NCI-H2029 (cell line): ENCODE measurements around the gene MMP19.
"Not testable (repeated sequence)": the region's sequence is repeated elsewhere in the genome, so short reads cannot be mapped to it uniquely, and the experiment has no call there.

Experiments used
- DNase-seq: peaks from one replicate; lab custom pipeline; 2025; lab: John Stamatoyannopoulos, UW

Gene MMP19

GRCh38 chr12:55843431-55843830 is 695 bp upstream of the MMP19 start:
- DNase-seq: no peak

GRCh38 chr12:55840581-55841351 is 2.0 kb downstream of the MMP19 start:
- no peak for DNase-seq

- no peak for DNase-seq
Measured at GRCh38 chr12:55839345-55840140, 3.2 kb downstream of the MMP19 start.

GRCh38 chr12:55838361-55838760 is 4.4 kb downstream of the MMP19 start:
- no peak for DNase-seq

- not testable (repeated sequence) for DNase-seq
Measured at GRCh38 chr12:55834400-55834799, 8.3 kb downstream of the MMP19 start.

GRCh38 chr12:55833056-55833455 is 9.7 kb downstream of the MMP19 start:
- DNase-seq: no peak

GRCh38 chr12:55831447-55831815 is 11.3 kb downstream of the MMP19 start:
- no peak for DNase-seq

- no peak for DNase-seq
Measured at GRCh38 chr12:55830601-55831446, 11.9 kb downstream of the MMP19 start.

- DNase-seq: peak; percentile 62
Measured at GRCh38 chr12:55829967-55830600, 12.7 kb downstream of the MMP19 start.

GRCh38 chr12:55828357-55828756 is 14.4 kb downstream of the MMP19 start:
- no peak for DNase-seq

GRCh38 chr12:55827806-55828205 is 14.9 kb downstream of the MMP19 start:
- DNase-seq: no peak

GRCh38 chr12:55824726-55825125 is 18.0 kb downstream of the MMP19 start:
- no peak for DNase-seq

GRCh38 chr12:55823419-55823818 is 19.3 kb downstream of the MMP19 start:
- DNase-seq: no peak

GRCh38 chr12:55822228-55822627 is 20.5 kb downstream of the MMP19 start:
- DNase-seq: no peak

GRCh38 chr12:55820679-55821078 is 22.1 kb downstream of the MMP19 start:
- no peak for DNase-seq

- DNase-seq: no peak
Measured at GRCh38 chr12:55818886-55819285, 23.9 kb downstream of the MMP19 start.

- DNase-seq: no peak
Measured at GRCh38 chr12:55818140-55818728, 24.5 kb downstream of the MMP19 start.

- DNase-seq: peak; percentile 99
Measured at GRCh38 chr12:55817345-55818139, 25.2 kb downstream of the MMP19 start, which contains the start of the genes ORMDL2 and SARNP. ORMDL2 (plus strand) TSS chr12:55818041; CDS start chr12:55819000, 959 bp downstream. SARNP (minus strand) TSS chr12:55817724; CDS start chr12:55817701, 23 bp downstream.

GRCh38 chr12:55816881-55817344 is 25.8 kb downstream of the MMP19 start:
- no peak for DNase-seq

GRCh38 chr12:55815473-55815872 is 27.3 kb downstream of the MMP19 start:
- no peak for DNase-seq
